Measurements from ENCODE around the gene UGP2.

Gene UGP2

DNA sequence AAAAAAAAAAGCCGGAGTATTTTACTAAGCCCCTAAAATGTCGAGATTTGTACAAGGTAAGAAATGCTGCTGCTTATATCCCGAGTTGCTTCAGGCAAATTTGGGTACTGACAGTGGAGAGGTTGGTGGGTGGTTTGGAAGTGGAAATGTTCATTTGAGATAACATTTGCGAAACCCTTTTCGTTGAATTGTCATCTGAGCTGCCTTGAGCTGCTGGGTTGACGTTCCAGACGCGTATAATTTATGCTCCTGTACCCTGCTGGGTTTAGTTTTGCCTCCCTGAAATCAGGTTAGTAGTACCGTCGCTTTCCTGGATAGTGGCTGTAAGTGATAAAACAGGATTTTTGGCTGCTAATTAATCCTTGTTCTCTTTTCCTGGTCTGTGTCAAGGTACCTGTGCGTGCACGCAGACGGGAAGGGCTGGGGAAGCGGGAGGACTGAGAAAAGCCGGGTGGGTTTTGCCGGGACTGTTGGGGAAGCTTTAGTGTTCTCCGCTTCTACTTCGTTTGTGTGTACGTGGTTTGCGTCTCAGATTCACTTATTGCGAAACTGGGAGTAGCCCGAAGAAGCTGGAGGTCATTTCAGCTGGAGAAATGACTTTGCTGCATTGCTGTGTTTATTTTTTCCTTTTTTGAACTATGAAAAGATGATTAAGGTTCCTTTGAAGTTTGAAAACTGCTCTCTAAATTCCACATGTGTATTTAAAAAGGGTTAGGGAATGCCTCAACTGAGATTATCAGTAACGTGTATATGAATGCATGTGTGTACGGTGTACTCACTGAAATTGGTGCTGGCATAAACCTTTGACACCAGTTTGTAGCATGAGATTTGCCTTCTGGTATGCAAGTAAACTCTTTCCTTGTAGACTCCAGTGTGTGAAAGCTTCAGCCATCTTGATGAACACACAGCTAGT, 709 bp downstream of the UGP2 start:
- peak; percentile 43 to 69 for DNase-seq
- Histone ChIP-seq H3K23ac (ENCODE audit: low read length) (peak overlapping the region; percentile 66), H3K79me1 (ENCODE audit: low read length) (peaks cover 24% of the 10 kb centered on the region), H3K36me3 (ENCODE audit: control insufficient read depth in 1 of 2, insufficient read depth in 2 of 2, low read length in 2 of 2) (no peaks in the 10 kb centered on the region), H4K8ac (ENCODE audit: low read depth, low read length) (no peak overlapping the region), H2AFZ (ENCODE audit: insufficient read depth, low read length, poor library complexity) (peak overlapping the region; percentile 66), H3K14ac (ENCODE audit: low read length) (peak overlapping the region; percentile 67), H2BK5ac (ENCODE audit: low read depth, low read length, poor library complexity) (peak overlapping the region; percentile 89), H2AK5ac (ENCODE audit: low read length) (peak overlapping the region; percentile 30), H3K18ac (ENCODE audit: low read length) (no peak overlapping the region), H3K27me3 (ENCODE audit: insufficient read depth, low read length) (no peaks in the 10 kb centered on the region), H3K27ac (ENCODE audit: low read depth, low read length) (peak overlapping the region; percentile 98), H4K91ac (ENCODE audit: low read depth, low read length) (peak overlapping the region; percentile 26), H4K12ac (ENCODE audit: low read depth, low read length) (no peak overlapping the region), H2BK120ac (ENCODE audit: insufficient read depth, low read length, poor library complexity) (no peak overlapping the region), H3K9ac (ENCODE audit: low read length) (peak overlapping the region; percentile 96), H3K79me2 (ENCODE audit: control insufficient read depth, insufficient read depth, low read length, poor library complexity) (peaks cover 22% of the 10 kb centered on the region), H3K4me2 (ENCODE audit: low read length) (peak overlapping the region; percentile 75), H3K9me3 (ENCODE audit: insufficient read depth, low read depth, low read length) (no peaks in the 10 kb centered on the region), H3K4me3 (ENCODE audit: low read depth, low read length) (peak overlapping the region; percentile 80), H3K4me1 (ENCODE audit: control insufficient read depth in 1 of 2, insufficient read depth in 2 of 2, low read length in 2 of 2) (peaks cover 9 to 17% of the 10 kb centered on the region in 2 experiments), H3K4ac (ENCODE audit: low read depth, low read length) (peak overlapping the region; percentile 88), H2BK12ac (ENCODE audit: low read length) (peak overlapping the region; percentile 26)
- WGBS (ENCODE audit: extremely low coverage, insufficient coverage, insufficient read length): no CpG with 5 or more reads among the region's 24 CpGs

- WGBS (ENCODE audit: extremely low coverage, insufficient coverage, insufficient read length): no CpG with 5 or more reads among the region's 8 CpGs
- no peak for DNase-seq
- no peak overlapping the region for H3K9ac ChIP-seq (ENCODE audit: low read length)
- H4K12ac ChIP-seq (ENCODE audit: low read depth, low read length): no peak overlapping the region
- H3K79me1 ChIP-seq (ENCODE audit: low read length): peaks cover 24% of the 10 kb centered on the region
- H3K4ac ChIP-seq (ENCODE audit: low read depth, low read length): peak overlapping the region; percentile 52
- H3K9me3 ChIP-seq (ENCODE audit: insufficient read depth, low read depth, low read length): no peaks in the 10 kb centered on the region
- H3K36me3 ChIP-seq (ENCODE audit: control insufficient read depth in 1 of 2, insufficient read depth in 2 of 2, low read length in 2 of 2): no peaks in the 10 kb centered on the region
- H3K79me2 ChIP-seq (ENCODE audit: control insufficient read depth, insufficient read depth, low read length, poor library complexity): peaks cover 25% of the 10 kb centered on the region
- H2BK120ac ChIP-seq (ENCODE audit: insufficient read depth, low read length, poor library complexity): no peak overlapping the region
- H3K27ac ChIP-seq (ENCODE audit: low read depth, low read length): peak overlapping the region; percentile 98
- H3K18ac ChIP-seq (ENCODE audit: low read length): no peak overlapping the region
- H2BK5ac ChIP-seq (ENCODE audit: low read depth, low read length, poor library complexity): no peak overlapping the region
- no peak overlapping the region for H3K14ac ChIP-seq (ENCODE audit: low read length)
- H4K8ac ChIP-seq (ENCODE audit: low read depth, low read length): no peak overlapping the region
- H3K4me3 ChIP-seq (ENCODE audit: low read depth, low read length): no peak overlapping the region
- peak overlapping the region; percentile 75 for H3K4me2 ChIP-seq (ENCODE audit: low read length)
- no peaks in the 10 kb centered on the region for H3K27me3 ChIP-seq (ENCODE audit: insufficient read depth, low read length)
- no peak overlapping the region for H2AK5ac ChIP-seq (ENCODE audit: low read length)
- H4K91ac ChIP-seq (ENCODE audit: low read depth, low read length): no peak overlapping the region
- H2AFZ ChIP-seq (ENCODE audit: insufficient read depth, low read length, poor library complexity): no peak overlapping the region
- no peak overlapping the region for H2BK12ac ChIP-seq (ENCODE audit: low read length)
- no peak overlapping the region for H3K23ac ChIP-seq (ENCODE audit: low read length)
- H3K4me1 ChIP-seq (ENCODE audit: control insufficient read depth in 1 of 2, insufficient read depth in 2 of 2, low read length in 2 of 2): peaks cover 9 to 20% of the 10 kb centered on the region in 2 experiments
Measured at GRCh38 chr2:63843093-63843492, 1.4 kb downstream of the UGP2 start.

DNA sequence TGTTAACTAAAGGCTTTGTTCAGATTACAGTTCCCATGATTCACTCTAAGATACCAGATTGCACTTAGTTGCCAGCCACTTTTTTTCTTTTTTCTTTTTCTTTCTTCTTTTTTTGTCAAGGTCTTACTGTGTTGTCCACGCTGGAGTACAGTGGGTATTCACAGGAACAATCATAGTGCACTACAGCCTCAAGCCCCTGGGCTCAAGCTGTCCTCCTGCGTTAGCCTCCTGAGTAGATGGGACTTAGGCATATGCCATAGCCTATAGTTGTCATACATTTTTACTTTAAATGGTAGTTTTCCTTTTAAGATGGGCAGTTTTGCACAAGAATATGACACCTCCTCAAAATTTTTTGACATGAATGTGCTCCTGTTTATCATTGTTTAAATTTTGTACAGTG, 2.1 kb downstream of the UGP2 start:
- Histone ChIP-seq H4K12ac (ENCODE audit: low read depth, low read length) (no peak overlapping the region), H3K27ac (ENCODE audit: low read depth, low read length) (no peak overlapping the region), H3K18ac (ENCODE audit: low read length) (no peak overlapping the region), H3K14ac (ENCODE audit: low read length) (no peak overlapping the region), H3K27me3 (ENCODE audit: insufficient read depth, low read length) (no peaks in the 10 kb centered on the region), H3K4me3 (ENCODE audit: low read depth, low read length) (no peak overlapping the region), H2BK12ac (ENCODE audit: low read length) (no peak overlapping the region), H3K36me3 (ENCODE audit: control insufficient read depth in 1 of 2, insufficient read depth in 2 of 2, low read length in 2 of 2) (no peaks in the 10 kb centered on the region), H2AFZ (ENCODE audit: insufficient read depth, low read length, poor library complexity) (no peak overlapping the region), H3K4me1 (ENCODE audit: control insufficient read depth in 1 of 2, insufficient read depth in 2 of 2, low read length in 2 of 2) (peaks cover 9 to 20% of the 10 kb centered on the region in 2 experiments), H3K23ac (ENCODE audit: low read length) (no peak overlapping the region), H2BK5ac (ENCODE audit: low read depth, low read length, poor library complexity) (no peak overlapping the region), H3K9ac (ENCODE audit: low read length) (no peak overlapping the region), H3K79me1 (ENCODE audit: low read length) (peaks cover 24% of the 10 kb centered on the region), H3K4me2 (ENCODE audit: low read length) (peak overlapping the region; percentile 76), H2BK120ac (ENCODE audit: insufficient read depth, low read length, poor library complexity) (no peak overlapping the region), H3K4ac (ENCODE audit: low read depth, low read length) (peak overlapping the region; percentile 94), H4K91ac (ENCODE audit: low read depth, low read length) (no peak overlapping the region), H2AK5ac (ENCODE audit: low read length) (no peak overlapping the region), H4K8ac (ENCODE audit: low read depth, low read length) (no peak overlapping the region), H3K9me3 (ENCODE audit: insufficient read depth, low read depth, low read length) (no peaks in the 10 kb centered on the region), H3K79me2 (ENCODE audit: control insufficient read depth, insufficient read depth, low read length, poor library complexity) (peaks cover 25% of the 10 kb centered on the region)
- whole genome bisulfite sequencing (ENCODE audit: extremely low coverage, insufficient coverage, insufficient read length): no CpG with 5 or more reads among the region's 2 CpGs
- DNase-seq: no peak

DNA sequence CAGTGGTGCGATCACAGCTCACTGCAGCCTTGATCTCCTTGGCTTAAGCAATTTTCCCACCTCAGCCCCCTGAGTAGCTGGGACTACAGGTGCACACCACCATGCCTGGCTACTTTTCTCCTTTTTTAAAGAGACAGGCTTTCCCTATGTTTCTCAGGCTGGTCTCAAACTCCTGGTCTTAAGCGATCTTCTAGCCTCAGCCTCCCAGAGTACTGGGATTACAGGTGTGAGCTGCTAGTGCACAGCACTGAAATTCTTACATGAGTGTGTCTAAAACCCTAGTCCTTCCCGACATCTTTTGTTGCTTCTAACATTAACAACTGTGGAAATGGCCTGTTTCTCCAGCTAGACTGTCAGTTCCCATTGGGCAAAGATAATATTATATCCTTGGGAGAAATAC, 2.9 kb downstream of the UGP2 start:
- Histone ChIP-seq H2BK12ac (ENCODE audit: low read length) (no peak overlapping the region), H3K36me3 (ENCODE audit: control insufficient read depth in 1 of 2, insufficient read depth in 2 of 2, low read length in 2 of 2) (no peaks in the 10 kb centered on the region), H3K27me3 (ENCODE audit: insufficient read depth, low read length) (no peaks in the 10 kb centered on the region), H4K12ac (ENCODE audit: low read depth, low read length) (no peak overlapping the region), H3K9me3 (ENCODE audit: insufficient read depth, low read depth, low read length) (no peaks in the 10 kb centered on the region), H4K8ac (ENCODE audit: low read depth, low read length) (no peak overlapping the region), H2BK5ac (ENCODE audit: low read depth, low read length, poor library complexity) (no peak overlapping the region), H3K18ac (ENCODE audit: low read length) (no peak overlapping the region), H2BK120ac (ENCODE audit: insufficient read depth, low read length, poor library complexity) (no peak overlapping the region), H4K91ac (ENCODE audit: low read depth, low read length) (no peak overlapping the region), H3K9ac (ENCODE audit: low read length) (no peak overlapping the region), H3K4me3 (ENCODE audit: low read depth, low read length) (no peak overlapping the region), H3K27ac (ENCODE audit: low read depth, low read length) (no peak overlapping the region), H2AK5ac (ENCODE audit: low read length) (no peak overlapping the region), H3K79me1 (ENCODE audit: low read length) (peaks cover 24% of the 10 kb centered on the region), H3K23ac (ENCODE audit: low read length) (no peak overlapping the region), H3K4me2 (ENCODE audit: low read length) (peak overlapping the region; percentile 60), H2AFZ (ENCODE audit: insufficient read depth, low read length, poor library complexity) (no peak overlapping the region), H3K14ac (ENCODE audit: low read length) (no peak overlapping the region), H3K4me1 (ENCODE audit: control insufficient read depth in 1 of 2, insufficient read depth in 2 of 2, low read length in 2 of 2) (peaks cover 9 to 22% of the 10 kb centered on the region in 2 experiments), H3K79me2 (ENCODE audit: control insufficient read depth, insufficient read depth, low read length, poor library complexity) (peaks cover 26% of the 10 kb centered on the region), H3K4ac (ENCODE audit: low read depth, low read length) (peak overlapping the region; percentile 84)
- no peak for DNase-seq
- no CpG with 5 or more reads among the region's 3 CpGs for WGBS (ENCODE audit: extremely low coverage, insufficient coverage, insufficient read length)

Measured in trophoblast cell (in vitro differentiated cells and primary cell).